PC-3 (cell line): Measurements from ENCODE around the gene GRIA2. TPM values are rescaled to one million over a fixed set of nuclear protein-coding genes. Genes with fewer than 3 reads are reported as not detected.

Source experiments
- ATAC-seq: fragments of 200-7000 bp; cut with Tn5 transposase; 2 replicates; pipeline ENCODE4 v1.9.1; 2020; ENCODE audit warnings: mild to moderate bottlenecking, moderate library complexity
- BruUV-seq: library from RNA; stranded (reverse); fragments of 400-500 nt; replicated peaks from 2 replicates; lab custom pipeline; 2021; lab: Mats Ljungman, UMichigan
- CTCF ChIA-PET: fragments of 300-600 bp; sonication (Branson Sonifier 250); formaldehyde crosslinking; loops from one replicate; lab custom pipeline; 2022; ENCODE audit warnings: antibody characterized with exemption; lab: Charles Lee
- POLR2A ChIA-PET: fragments of 300-600 bp; sonication (Branson Sonifier 250); formaldehyde crosslinking; loops from one replicate; lab custom pipeline; 2022; ENCODE audit warnings: antibody characterized with exemption; ENCODE audit not compliant: unreplicated experiment; lab: Charles Lee
- DNase-seq: peaks from one replicate; pipeline ENCODE4 v3.0.0-alpha.2; 2015
- H2AFZ ChIP-seq: fragments of 300-600 bp; sonication (generic); 2 replicates; pipeline ENCODE4 v1.6.0; 2016; ENCODE audit warnings: antibody characterized with exemption, low read length
- H3F3A ChIP-seq: fragments of 300-600 bp; sonication (generic); one replicate; pipeline ENCODE4 v1.6.0; 2017; ENCODE audit warnings: antibody characterized with exemption, low read length, control low read depth, mild to moderate bottlenecking; ENCODE audit not compliant: unreplicated experiment
- H3K27ac ChIP-seq: fragments of 300-600 bp; sonication (generic); 2 replicates; pipeline ENCODE4 v1.5.1; 2016; ENCODE audit warnings: mild to moderate bottlenecking, low read length
- H3K27me3 ChIP-seq: fragments of 300-600 bp; sonication (generic); 2 replicates; pipeline ENCODE4 v1.6.1; 2016; ENCODE audit warnings: low read length, mixed read lengths
- H3K36me3 ChIP-seq: fragments of 300-600 bp; sonication (generic); 2 replicates; pipeline ENCODE4 v1.6.1; 2016; ENCODE audit warnings: low read depth, mixed run types, low read length, mixed read lengths
- H3K4me1 ChIP-seq: fragments of 300-600 bp; sonication (generic); 2 replicates; pipeline ENCODE4 v1.5.1; 2016; ENCODE audit warnings: low read length; ENCODE audit not compliant: insufficient read depth
- H3K4me2 ChIP-seq: fragments of 300-600 bp; sonication (generic); 2 replicates; pipeline ENCODE4 v1.6.0; 2016; ENCODE audit warnings: low read length
- H3K4me3 ChIP-seq: fragments of 300-600 bp; sonication (generic); 2 replicates; pipeline ENCODE4 v1.5.1; 2016; ENCODE audit warnings: mild to moderate bottlenecking, low read length, mixed read lengths
- H3K79me2 ChIP-seq: fragments of 300-600 bp; sonication (generic); 2 replicates; pipeline ENCODE4 v1.6.1; 2017; ENCODE audit warnings: low read length, mixed read lengths
- H3K9ac ChIP-seq: fragments of 300-600 bp; sonication (generic); 2 replicates; pipeline ENCODE4 v1.6.0; 2016; ENCODE audit warnings: mild to moderate bottlenecking, low read length
- H3K9me2 ChIP-seq: fragments of 300-600 bp; sonication (generic); replicated peaks from 2 replicates; pipeline ENCODE4 v1.6.1; 2016; ENCODE audit warnings: mixed run types, low read length, mixed read lengths
- H3K9me3 ChIP-seq: fragments of 300-600 bp; sonication (generic); 2 replicates; pipeline ENCODE4 v1.6.1; 2016; ENCODE audit warnings: low read length, mixed read lengths
- H4K20me1 ChIP-seq: fragments of 300-600 bp; sonication (generic); 2 replicates; pipeline ENCODE4 v1.6.1; 2016; ENCODE audit warnings: low read length, mixed read lengths
- EZH2 ChIP-seq: fragments of 300-600 bp; sonication (generic); IDR thresholded peaks from one replicate; pipeline ENCODE4 v1.6.1; 2017; ENCODE audit warnings: antibody characterized with exemption, mild to moderate bottlenecking, low read length; ENCODE audit not compliant: unreplicated experiment
- EZH2phosphoT487 ChIP-seq: fragments of 300-600 bp; sonication (generic); IDR thresholded peaks from 2 replicates; pipeline ENCODE4 v1.6.1; 2018; ENCODE audit warnings: mild to moderate bottlenecking, antibody characterized with exemption, low read length, borderline replicate concordance
- intact Hi-C: fragments of 100-400 bp; cut with micrococcal nuclease; formaldehyde crosslinking; loops from 2 replicates; pipeline ENCODE4 v1.9.0; 2023
- total RNA-seq: library from RNA; depleted of rRNA; stranded (reverse); fragments of >200 nt; gene quantifications from 2 replicates; pipeline ENCODE4 v1.2.3, GENCODE V29; 2014
- TF ChIP-seq, protein P1 (sequence below): fragments of 300-600 bp; sonication (generic); conservative IDR thresholded peaks from 2 replicates; pipeline ENCODE4 v1.5.1; 2017; ENCODE audit warnings: antibody characterized with exemption, low read depth, mild to moderate bottlenecking, low read length

GRIA2 gene
- total RNA-seq, 1 experiment from 2014 or later = not detected

DNA sequence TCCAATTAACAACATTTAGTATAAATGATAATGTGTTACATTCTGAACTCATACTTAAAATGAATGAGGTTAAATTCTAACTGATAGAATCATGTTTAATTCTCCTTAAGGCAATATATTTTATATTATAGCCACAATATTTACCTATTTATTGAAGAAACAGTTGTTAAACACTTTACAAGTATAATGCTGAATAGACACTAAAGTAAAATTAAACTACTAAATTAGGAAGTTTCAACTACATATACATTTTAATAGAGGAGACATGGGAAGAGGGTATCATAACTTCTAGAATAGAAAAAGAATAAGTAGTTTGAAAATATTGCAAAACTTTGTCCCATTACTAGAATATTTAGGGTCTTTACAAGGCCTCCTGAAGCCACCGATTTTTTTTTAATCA lies 36.2 kb upstream of the GRIA2 start:
- Histone ChIP-seq H3K9me3 (no peaks in the 10 kb centered on the region), H3K4me3 (no peak overlapping the region), H3F3A (no peaks in the 10 kb centered on the region), H3K4me1 (no peaks in the 10 kb centered on the region), H4K20me1 (no peaks in the 10 kb centered on the region), H3K9me2 (no peaks in the 10 kb centered on the region), H3K36me3 (no peaks in the 10 kb centered on the region), H3K79me2 (no peaks in the 10 kb centered on the region), H3K4me2 (no peak overlapping the region), H3K9ac (no peak overlapping the region), H2AFZ (no peak overlapping the region), H3K27me3 (no peaks in the 10 kb centered on the region; the same call in 1 of the 2 replicates), H3K27ac (no peak overlapping the region)
- BruUV-seq = no TSS peak
- intact Hi-C loops = no loop called here
- ChIA-PET POLR2A (no interaction called here), CTCF (no interaction called here)
- ATAC-seq = no peak
- DNase-seq = no peak
- TF ChIP-seq, protein P1, sequence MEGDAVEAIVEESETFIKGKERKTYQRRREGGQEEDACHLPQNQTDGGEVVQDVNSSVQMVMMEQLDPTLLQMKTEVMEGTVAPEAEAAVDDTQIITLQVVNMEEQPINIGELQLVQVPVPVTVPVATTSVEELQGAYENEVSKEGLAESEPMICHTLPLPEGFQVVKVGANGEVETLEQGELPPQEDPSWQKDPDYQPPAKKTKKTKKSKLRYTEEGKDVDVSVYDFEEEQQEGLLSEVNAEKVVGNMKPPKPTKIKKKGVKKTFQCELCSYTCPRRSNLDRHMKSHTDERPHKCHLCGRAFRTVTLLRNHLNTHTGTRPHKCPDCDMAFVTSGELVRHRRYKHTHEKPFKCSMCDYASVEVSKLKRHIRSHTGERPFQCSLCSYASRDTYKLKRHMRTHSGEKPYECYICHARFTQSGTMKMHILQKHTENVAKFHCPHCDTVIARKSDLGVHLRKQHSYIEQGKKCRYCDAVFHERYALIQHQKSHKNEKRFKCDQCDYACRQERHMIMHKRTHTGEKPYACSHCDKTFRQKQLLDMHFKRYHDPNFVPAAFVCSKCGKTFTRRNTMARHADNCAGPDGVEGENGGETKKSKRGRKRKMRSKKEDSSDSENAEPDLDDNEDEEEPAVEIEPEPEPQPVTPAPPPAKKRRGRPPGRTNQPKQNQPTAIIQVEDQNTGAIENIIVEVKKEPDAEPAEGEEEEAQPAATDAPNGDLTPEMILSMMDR = no peak
- TF ChIP-seq EZH2phosphoT487 = no peak
- TF ChIP-seq EZH2 = no peak

DNA sequence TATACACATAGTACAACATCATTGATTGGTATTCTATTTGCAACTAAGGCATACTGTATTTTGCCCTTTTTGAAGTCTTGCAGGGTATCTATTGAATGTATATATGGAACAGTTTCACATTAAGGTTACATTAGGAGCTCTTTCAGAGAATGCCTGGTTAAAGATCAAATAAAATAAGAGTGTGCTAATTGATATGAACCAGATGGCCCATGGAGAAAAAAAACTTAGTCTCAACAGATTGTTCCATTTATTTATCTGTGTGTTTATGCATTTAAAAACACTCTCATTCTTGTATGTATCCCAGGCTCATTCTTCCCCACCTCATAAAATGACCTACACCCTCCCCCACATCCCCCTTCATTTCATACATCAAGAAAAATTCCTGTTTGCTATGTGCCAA lies 35.2 kb upstream of the GRIA2 start:
- H3K4me1 ChIP-seq = no peaks in the 10 kb centered on the region
- no peaks in the 10 kb centered on the region for H3K36me3 ChIP-seq
- H3F3A ChIP-seq = no peaks in the 10 kb centered on the region
- no peak overlapping the region for H3K9ac ChIP-seq
- no TSS peak for BruUV-seq
- H3K9me3 ChIP-seq = no peaks in the 10 kb centered on the region
- H3K27ac ChIP-seq = no peak overlapping the region
- H4K20me1 ChIP-seq = no peaks in the 10 kb centered on the region
- H2AFZ ChIP-seq = no peak overlapping the region
- ChIA-PET POLR2A (no interaction called here), CTCF (no interaction called here)
- no peaks in the 10 kb centered on the region; the same call in 1 of the 2 replicates for H3K27me3 ChIP-seq
- H3K79me2 ChIP-seq = no peaks in the 10 kb centered on the region
- no peak for TF ChIP-seq EZH2phosphoT487
- TF ChIP-seq EZH2 = no peak
- TF ChIP-seq, protein P1 = no peak
- ATAC-seq (no peak), DNase-seq (no peak)
- H3K4me3 ChIP-seq = no peak overlapping the region
- no peaks in the 10 kb centered on the region for H3K9me2 ChIP-seq
- intact Hi-C loops = no loop called here
- H3K4me2 ChIP-seq = no peak overlapping the region

- Histone ChIP-seq H3K79me2 (no peaks in the 10 kb centered on the region), H3K36me3 (no peaks in the 10 kb centered on the region), H3K4me2 (no peak overlapping the region), H3K9ac (no peak overlapping the region), H3K9me2 (no peaks in the 10 kb centered on the region), H3F3A (no peaks in the 10 kb centered on the region), H4K20me1 (no peaks in the 10 kb centered on the region), H2AFZ (no peak overlapping the region), H3K4me3 (no peak overlapping the region), H3K4me1 (no peaks in the 10 kb centered on the region), H3K9me3 (no peaks in the 10 kb centered on the region), H3K27me3 (no peaks in the 10 kb centered on the region), H3K27ac (no peak overlapping the region)
- intact Hi-C loops = no loop called here
- ChIA-PET POLR2A (no interaction called here), CTCF (no interaction called here)
- TF ChIP-seq EZH2 = no peak
- TF ChIP-seq EZH2phosphoT487 = no peak
- TF ChIP-seq, protein P1 = no peak
- BruUV-seq = no TSS peak
- ATAC-seq (no peak), DNase-seq (no peak)
These were observed 25.2 kb upstream of the GRIA2 start for GRCh38 chr4:157195374-157195773.
